Measurements from ENCODE around the gene TMEM109.
"Not testable (repeated sequence)": the region's sequence is repeated elsewhere in the genome, so short reads cannot be mapped to it uniquely, and the experiment has no call there.

The TMEM109 gene

GRCh38 chr11:60879104-60879503 lies 34.9 kb upstream of the TMEM109 start:
- no peak for DNase-seq

- no peak for DNase-seq
Measured at GRCh38 chr11:60879971-60880588, 33.9 kb upstream of the TMEM109 start.

- DNase-seq, result no peak
Measured at GRCh38 chr11:60880643-60881282, 33.2 kb upstream of the TMEM109 start.

- DNase-seq, result no peak
Measured at GRCh38 chr11:60887556-60887955, 26.4 kb upstream of the TMEM109 start.

- DNase-seq, result no peak
Measured at GRCh38 chr11:60889869-60890311, 24.1 kb upstream of the TMEM109 start.

- DNase-seq, result no peak
Measured at GRCh38 chr11:60890696-60891095, 23.3 kb upstream of the TMEM109 start.

GRCh38 chr11:60891103-60891741 lies 22.7 kb upstream of the TMEM109 start:
- DNase-seq, result no peak

GRCh38 chr11:60895687-60896086 lies 18.3 kb upstream of the TMEM109 start:
- DNase-seq, result no peak

- DNase-seq, result no peak
Measured at GRCh38 chr11:60897496-60897895, 16.5 kb upstream of the TMEM109 start.

GRCh38 chr11:60899046-60899936 lies 14.7 kb upstream of the TMEM109 start:
- DNase-seq, result peak; percentile 73

GRCh38 chr11:60899977-60900376 lies 14.0 kb upstream of the TMEM109 start:
- DNase-seq, result no peak

- DNase-seq, result no peak
Measured at GRCh38 chr11:60900673-60901404, 13.1 kb upstream of the TMEM109 start.

- no peak for DNase-seq
Measured at GRCh38 chr11:60902625-60903024, 11.3 kb upstream of the TMEM109 start.

- DNase-seq, result no peak
Measured at GRCh38 chr11:60905047-60905446, 8.9 kb upstream of the TMEM109 start.

- no peak for DNase-seq
Measured at GRCh38 chr11:60905551-60906113, 8.3 kb upstream of the TMEM109 start.

- DNase-seq, result peak; percentile 98
Measured at GRCh38 chr11:60906132-60906972, 7.6 kb upstream of the TMEM109 start, which contains the start of gene PRPF19. PRPF19 (minus strand) TSS chr11:60906585; CDS start chr11:60906382, 203 bp downstream.

- no peak for DNase-seq
Measured at GRCh38 chr11:60908803-60909202, 5.2 kb upstream of the TMEM109 start.

GRCh38 chr11:60909680-60910280 lies 4.2 kb upstream of the TMEM109 start:
- not testable (repeated sequence) for DNase-seq

- DNase-seq, result no peak
Measured at GRCh38 chr11:60910281-60910687, 3.7 kb upstream of the TMEM109 start.

- DNase-seq, result no peak
Measured at GRCh38 chr11:60910711-60911380, 3.1 kb upstream of the TMEM109 start.
